HCT116 (cell line): Measurements from ENCODE around the gene ZDHHC4. TPM values are rescaled to one million over a fixed set of nuclear protein-coding genes. Genes with fewer than 3 reads are reported as not detected.

Experiments used
- ATAC-seq: fragments of 200-7000 bp; cut with Tn5 transposase; 2 replicates; pipeline ENCODE4 v1.9.1; 2020; ENCODE audit warnings: mild to moderate bottlenecking, moderate library complexity
- BruUV-seq: library from RNA; stranded (reverse); fragments of 400-500 nt; replicated peaks from 2 replicates; lab custom pipeline; 2021; lab: Mats Ljungman, UMichigan
- CTCF ChIA-PET: fragments of 300-600 bp; sonication (Branson Sonifier 250); formaldehyde crosslinking; loops from one replicate; lab custom pipeline; 2021; ENCODE audit warnings: antibody characterized with exemption; lab: Charles Lee
- POLR2A ChIA-PET: fragments of 300-600, 350-600 bp; sonication (Branson Sonifier 250); formaldehyde crosslinking; loops from one replicate; lab custom pipeline; 2021; ENCODE audit warnings: antibody characterized with exemption; lab: Charles Lee
- RAD21 ChIA-PET, 2 experiments: fragments of 300-600 bp; sonication (Branson Sonifier 250); formaldehyde crosslinking; loops; one replicate each; lab custom pipeline; 2023; ENCODE audit warnings: low total read pairs in 2 of 2; ENCODE audit not compliant: uncharacterized antibody in 2 of 2, unreplicated experiment in 2 of 2, low non-redundant PET in 1 of 2; lab: Charles Lee
- DNase-seq: peaks from one replicate; pipeline ENCODE4 v3.0.0-alpha.2; 2010; ENCODE audit warnings: low read depth, low spot score
- H2AFZ ChIP-seq: fragments of 200-600 bp; shearing (Covaris generic), sonication (generic); 2 replicates; pipeline ENCODE4 v1.6.1; 2017; ENCODE audit warnings: low read depth, mixed run types, mixed read lengths, antibody characterized with exemption, low read length; ENCODE audit not compliant: poor library complexity, severe bottlenecking
- H3K27ac ChIP-seq: 2 replicates; pipeline ENCODE4 v1.5.1; 2012; ENCODE audit warnings: low read depth, low read length
- H3K27me3 ChIP-seq: fragments of 200-600 bp; sonication (generic); 2 replicates; pipeline ENCODE4 v1.6.1; 2016; ENCODE audit warnings: mixed run types, low read length, mixed read lengths; ENCODE audit not compliant: insufficient read depth
- H3K36me3 ChIP-seq, 2 experiments: fragments of 200-500 bp in 1 of 2; fragments of 200-600 bp in 1 of 2; sonication (Bioruptor generic) in 1 of 2; sonication (generic) in 1 of 2; 2 replicates each; pipeline versions ENCODE4 v1.5.1 to v1.6.1; 2014 to 2016; ENCODE audit warnings: low read length in 2 of 2, inconsistent platforms in 1 of 2, mixed read lengths in 1 of 2, mixed run types in 1 of 2; ENCODE audit not compliant: insufficient read depth in 2 of 2, control insufficient read depth in 1 of 2
- H3K4me1 ChIP-seq, 2 experiments: fragments of 200-600 bp in 1 of 2; sonication (generic) in 1 of 2; 2 replicates each; pipeline versions ENCODE4 v1.5.1 to v1.6.1; 2012 to 2017; ENCODE audit warnings: low read length in 2 of 2, inconsistent platforms in 1 of 2, mild to moderate bottlenecking in 1 of 2, mixed read lengths in 1 of 2, mixed run types in 1 of 2, moderate library complexity in 1 of 2; ENCODE audit not compliant: insufficient read depth in 2 of 2, control insufficient read depth in 1 of 2
- H3K4me2 ChIP-seq: fragments of 200-600 bp; sonication (generic); 2 replicates; pipeline ENCODE4 v1.6.1; 2017; ENCODE audit warnings: mixed run types, low read length, mixed read lengths
- H3K4me3 ChIP-seq, 2 experiments: fragments of 200-600 bp in 1 of 2; sonication (generic) in 1 of 2; replicated peaks in 1 of 2; 2 replicates each; pipeline ENCODE4 v1.5.1; 2011 to 2016; ENCODE audit warnings: low read length in 2 of 2, control low read depth in 1 of 2, low read depth in 1 of 2, mild to moderate bottlenecking in 1 of 2, mixed read lengths in 1 of 2, mixed run types in 1 of 2
- H3K79me2 ChIP-seq: fragments of 200-600 bp; sonication (generic); 2 replicates; pipeline ENCODE4 v1.6.1; 2017; ENCODE audit warnings: mild to moderate bottlenecking, mixed run types, low read length, moderate library complexity, mixed read lengths; ENCODE audit not compliant: insufficient read depth
- H3K9ac ChIP-seq: fragments of 200-600 bp; sonication (generic); 2 replicates; pipeline ENCODE4 v1.6.1; 2016; ENCODE audit warnings: low read length, mixed read lengths
- H3K9me2 ChIP-seq: fragments of 200-600 bp; sonication (generic), shearing (Covaris generic); 2 replicates; pipeline ENCODE4 v1.6.1; 2017; ENCODE audit warnings: mixed run types, mild to moderate bottlenecking, moderate library complexity; ENCODE audit not compliant: insufficient read depth
- H3K9me3 ChIP-seq, 2 experiments: fragments of 200-500 bp in 1 of 2; fragments of 200-600 bp in 1 of 2; sonication (Bioruptor generic) in 1 of 2; sonication (generic) in 1 of 2; 2 replicates each; pipeline ENCODE4 v1.6.1; 2014 to 2017; ENCODE audit warnings: low read length in 2 of 2, mixed read lengths in 2 of 2, inconsistent platforms in 1 of 2, low read depth in 1 of 2, mild to moderate bottlenecking in 1 of 2, mixed run types in 1 of 2, moderate library complexity in 1 of 2; ENCODE audit not compliant: control insufficient read depth in 1 of 2, insufficient read depth in 1 of 2
- H4K20me1 ChIP-seq: fragments of 200-600 bp; sonication (generic), shearing (Covaris generic); 2 replicates; pipeline ENCODE4 v1.6.1; 2017; ENCODE audit warnings: mixed run types, mild to moderate bottlenecking, moderate library complexity; ENCODE audit not compliant: insufficient read depth
- CBX3 ChIP-seq: IDR thresholded peaks from 2 replicates; pipeline ENCODE4 v1.6.1; 2012; ENCODE audit warnings: low read depth
- CEBPB ChIP-seq: IDR thresholded peaks from 2 replicates; pipeline ENCODE4 v1.6.1; 2012; ENCODE audit warnings: low read depth
- CTCF ChIP-seq, 3 experiments: fragments of 200-600 bp in 1 of 3; sonication (generic) in 1 of 3; IDR thresholded peaks in 2 of 3; conservative IDR thresholded peaks in 1 of 3; 2 replicates each; pipeline ENCODE4 v1.5.1; 2012 to 2017; ENCODE audit warnings: low read depth in 2 of 3, low read length in 2 of 3, antibody characterized with exemption in 1 of 3, borderline replicate concordance in 1 of 3, control low read depth in 1 of 3, mild to moderate bottlenecking in 1 of 3, mixed read lengths in 1 of 3, mixed run types in 1 of 3, moderate library complexity in 1 of 3; ENCODE audit not compliant: insufficient read depth in 1 of 3
- EGR1 ChIP-seq: IDR thresholded peaks from 2 replicates; pipeline ENCODE4 v1.6.1; 2012; ENCODE audit warnings: low read depth
- ELF1 ChIP-seq: IDR thresholded peaks from 2 replicates; pipeline ENCODE4 v1.6.1; 2012; ENCODE audit warnings: low read depth, borderline replicate concordance
- EZH2phosphoT487 ChIP-seq: fragments of 200-600 bp; IDR thresholded peaks from 2 replicates; pipeline ENCODE4 v1.6.1; 2018; ENCODE audit warnings: antibody characterized with exemption, borderline replicate concordance
- JUND ChIP-seq: IDR thresholded peaks from 2 replicates; pipeline ENCODE4 v1.6.1; 2012
- MAX ChIP-seq: IDR thresholded peaks from 2 replicates; pipeline ENCODE4 v1.6.1; 2012
- POLR2A ChIP-seq: IDR thresholded peaks from 2 replicates; pipeline ENCODE4 v1.7.0; 2011; ENCODE audit warnings: borderline replicate concordance; ENCODE audit not compliant: insufficient read depth, insufficient read length; ENCODE audit errors: extremely low read depth
- RAD21 ChIP-seq: IDR thresholded peaks from 2 replicates; pipeline ENCODE4 v1.6.1; 2012; ENCODE audit warnings: low read depth, mild to moderate bottlenecking
- SP1 ChIP-seq: IDR thresholded peaks from 2 replicates; pipeline ENCODE4 v1.6.1; 2012; ENCODE audit warnings: low read depth
- YY1 ChIP-seq: IDR thresholded peaks from 2 replicates; pipeline ENCODE4 v1.6.1; 2011; ENCODE audit warnings: low read length, low read depth, moderate library complexity, mild to moderate bottlenecking; ENCODE audit not compliant: insufficient replicate concordance; ENCODE audit errors: extremely low read depth
- ZBTB33 ChIP-seq: IDR thresholded peaks from 2 replicates; pipeline ENCODE4 v1.6.1; 2011; ENCODE audit warnings: mild to moderate bottlenecking, low read length, moderate library complexity; ENCODE audit not compliant: insufficient replicate concordance; ENCODE audit errors: extremely low read depth
- ZFX ChIP-seq: fragments of 450-650 bp; IDR thresholded peaks from 2 replicates; pipeline ENCODE4 v1.6.1; 2017
- ZNF274 ChIP-seq: fragments of 200-500 bp; sonication (Bioruptor generic); IDR thresholded peaks from 2 replicates; pipeline ENCODE4 v1.6.1; 2014; ENCODE audit warnings: mild to moderate bottlenecking, low read depth, low read length, inconsistent platforms
- intact Hi-C: fragments of 100-400 bp; cut with micrococcal nuclease; formaldehyde crosslinking; loops from 2 replicates; pipeline ENCODE4 v1.10.0; 2022
- total RNA-seq: library from RNA; stranded (reverse); gene quantifications from one replicate; pipeline ENCODE4 v1.2.1, GENCODE V29; 2021; ENCODE audit not compliant: unreplicated experiment

ZDHHC4 gene
- total RNA-seq, 1 experiment from 2014 or later = 59.3 TPM

- POLR2A ChIA-PET = no interaction called here
- intact Hi-C loops = no loop called here
- no peaks in the 10 kb centered on the region for H3K79me2 ChIP-seq
These were observed 30.4 kb downstream of the ZDHHC4 start for GRCh38 chr7:6607651-6608051.

GRCh38 chr7:6608081-6608480 lies 30.8 kb downstream of the ZDHHC4 start:
- ChIA-PET POLR2A (no interaction called here), CTCF (no interaction called here), RAD21 (no interaction called here)
- Histone ChIP-seq H3K27ac (no peak overlapping the region), H3K9ac (no peak overlapping the region), H3K36me3 (0 out of 4 replicates have a peak, but pooled peaks cover 2 to 5% of the 10 kb centered on the region in 2 experiments), H3K79me2 (no peaks in the 10 kb centered on the region), H3K4me2 (no peak overlapping the region), H3K9me3 (no peaks in the 10 kb centered on the region), H3K27me3 (no peaks in the 10 kb centered on the region), H2AFZ (no peak overlapping the region), H3K4me1 (no peaks in the 10 kb centered on the region), H3K9me2 (no peaks in the 10 kb centered on the region), H4K20me1 (no peaks in the 10 kb centered on the region), H3K4me3 (no peak overlapping the region)
- no peak for DNase-seq
- TF ChIP-seq CTCF (IDR thresholded peaks at IDR 0.05 in 2 of 3, conservative IDR thresholded peaks at IDR 0.05 in 1 of 3; ENCODE audit: borderline replicate concordance in 1 of 3, insufficient read depth in 1 of 3, low read depth in 2 of 3, low read length in 2 of 3) (no peak), EGR1 (no peak), ZBTB33 (no peak), ZNF274 (no peak)
- ATAC-seq = no peak
- intact Hi-C loops = no loop called here
- BruUV-seq = no TSS peak

More at GRCh38 chr7:6607651-6608051, 30.4 kb downstream of the ZDHHC4 start:
- H3K4me2 ChIP-seq = no peak overlapping the region
- no peak for DNase-seq
- no peaks in the 10 kb centered on the region for H3K4me1 ChIP-seq
- H3K27ac ChIP-seq = no peak overlapping the region
- BruUV-seq = no TSS peak
- H3K36me3 ChIP-seq = peaks cover 2 to 7% of the 10 kb centered on the region in 2 experiments; a peak in 1 of 4 replicates
- no peak overlapping the region for H2AFZ ChIP-seq
- TF ChIP-seq ELF1 (no peak), ZNF274 (no peak), RAD21 (no peak), SP1 (no peak), MAX (no peak), EZH2phosphoT487 (no peak), EGR1 (no peak), JUND (no peak), ZFX (no peak), YY1 (no peak), CBX3 (no peak), CEBPB (no peak), POLR2A (no peak)
- ChIA-PET RAD21 (no interaction called here), CTCF (no interaction called here)
- H3K9ac ChIP-seq = no peak overlapping the region
- no peak overlapping the region for H3K4me3 ChIP-seq
- H3K27me3 ChIP-seq = no peaks in the 10 kb centered on the region
- no peaks in the 10 kb centered on the region for H3K9me2 ChIP-seq
- no peaks in the 10 kb centered on the region for H4K20me1 ChIP-seq
- ATAC-seq = no peak
- H3K9me3 ChIP-seq = no peaks in the 10 kb centered on the region
